H1 (cell line): ENCODE results near the gene PRICKLE2. TPM values are rescaled to one million over a fixed set of nuclear protein-coding genes. Genes with fewer than 3 reads are reported as not detected.

Experiments used
- ASH2L ChIP-seq: fragments of 200-600, 300-600 bp; sonication (generic); IDR thresholded peaks from one replicate; pipeline ENCODE4 v1.7.1; 2017; ENCODE audit warnings: low read length
- SIRT6 ChIP-seq: IDR thresholded peaks from one replicate; pipeline ENCODE4 v1.7.1; 2012; ENCODE audit warnings: low read length, inconsistent platforms
- SIX5 ChIP-seq: IDR thresholded peaks from 2 replicates; pipeline ENCODE4 v1.6.1; 2011; ENCODE audit warnings: mild to moderate bottlenecking, low read depth, low read length
- SP2 ChIP-seq: IDR thresholded peaks from 2 replicates; pipeline ENCODE4 v1.6.1; 2012; ENCODE audit warnings: mild to moderate bottlenecking, low read length, inconsistent platforms
- polyA plus RNA-seq, 7 experiments: library from polyadenylated mRNA; depleted of rRNA in 3 of 7; stranded (reverse) in 5 of 7; unstranded in 2 of 7; fragments of >200 nt in 5 of 7; fragments of 200-250 nt in 2 of 7; gene quantifications; 1 replicate in 5 of 7; 2 replicates in 1 of 7; 4 replicates in 1 of 7; pipeline versions ENCODE4 v1.2.1 to v1.2.3, GENCODE V29; 2011 to 2013; ENCODE audit warnings: missing spikeins in 2 of 7, mixed read lengths in 2 of 7
- total RNA-seq: library from RNA; stranded (reverse); fragmentation: NEBNext Ultra II Directional; extraction: Animal tissue kit (Norgen Biotek cat#: 25700); gene quantifications from 2 replicates; pipeline ENCODE4 v1.2.1, GENCODE V29; 2021
- TF ChIP-seq, protein P1 (sequence below): IDR thresholded peaks from 2 replicates; pipeline ENCODE4 v1.6.1; 2012; ENCODE audit warnings: inconsistent platforms

Gene PRICKLE2
- total and polyA plus RNA-seq, 2 of the 8 experiments (the other 6 are each of a cell fraction or from before 2014, with no cell fraction given): 2.9 to 8.0 TPM

DNA sequence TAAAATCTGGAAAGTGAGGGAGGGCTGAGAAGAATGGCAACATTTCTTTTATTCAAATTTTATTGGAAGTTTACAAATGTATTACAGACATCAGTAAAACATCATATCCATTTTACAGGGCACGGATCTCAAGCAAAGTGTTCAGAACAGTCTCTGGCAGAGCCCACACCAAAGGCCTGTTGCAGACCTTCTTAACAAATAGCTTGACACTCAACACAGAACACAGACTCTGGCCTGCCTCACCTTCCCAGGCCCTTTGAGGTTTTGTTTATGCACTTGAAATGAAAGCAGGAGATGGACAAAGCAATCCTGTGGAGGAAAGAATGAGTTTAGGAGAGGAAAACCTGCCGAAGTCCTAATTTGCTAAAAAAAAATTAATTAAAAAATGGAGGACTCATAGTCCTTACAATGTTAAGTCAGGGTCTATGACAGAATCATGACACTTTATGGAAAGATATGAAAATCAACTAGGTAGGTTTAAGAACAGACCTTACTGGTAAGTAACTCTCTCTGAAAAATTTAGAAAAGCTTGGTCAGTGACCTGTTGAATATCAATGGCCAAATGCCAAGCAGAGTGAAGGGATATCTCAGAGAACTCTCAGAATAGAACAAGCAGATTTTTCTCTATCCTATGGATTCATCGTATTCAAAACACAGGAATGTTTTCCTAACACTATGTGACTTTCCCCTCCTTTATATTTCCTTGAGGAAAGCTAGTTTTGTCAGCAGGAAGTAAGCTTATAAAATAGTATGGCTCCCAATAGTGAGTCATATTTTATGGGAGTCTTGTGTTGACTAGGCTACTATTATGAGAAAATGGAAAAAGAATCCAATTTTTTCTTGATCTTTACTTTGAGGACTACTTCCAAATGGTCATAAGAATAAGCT lies 131.2 kb downstream of the PRICKLE2 start (continued):
- TF ChIP-seq SIRT6 (no peak), ASH2L (no peak), SIX5 (no peak), SP2 (no peak)
- TF ChIP-seq, protein P1, sequence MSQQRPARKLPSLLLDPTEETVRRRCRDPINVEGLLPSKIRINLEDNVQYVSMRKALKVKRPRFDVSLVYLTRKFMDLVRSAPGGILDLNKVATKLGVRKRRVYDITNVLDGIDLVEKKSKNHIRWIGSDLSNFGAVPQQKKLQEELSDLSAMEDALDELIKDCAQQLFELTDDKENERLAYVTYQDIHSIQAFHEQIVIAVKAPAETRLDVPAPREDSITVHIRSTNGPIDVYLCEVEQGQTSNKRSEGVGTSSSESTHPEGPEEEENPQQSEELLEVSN: no peak
